HG02759 (cell line): ENCODE data around the gene RAD51B.
A peak's percentile ranks its signal among the peaks of the same experiment; 100 is the strongest.

Source experiments
- ATAC-seq: cut with Tn5 transposase; IDR thresholded peaks from one replicate; pipeline ENCODE4 v1.9.1; 2021; ENCODE audit warnings: mild to moderate bottlenecking, moderate library complexity; ENCODE audit not compliant: unreplicated experiment

The RAD51B gene

DNA sequence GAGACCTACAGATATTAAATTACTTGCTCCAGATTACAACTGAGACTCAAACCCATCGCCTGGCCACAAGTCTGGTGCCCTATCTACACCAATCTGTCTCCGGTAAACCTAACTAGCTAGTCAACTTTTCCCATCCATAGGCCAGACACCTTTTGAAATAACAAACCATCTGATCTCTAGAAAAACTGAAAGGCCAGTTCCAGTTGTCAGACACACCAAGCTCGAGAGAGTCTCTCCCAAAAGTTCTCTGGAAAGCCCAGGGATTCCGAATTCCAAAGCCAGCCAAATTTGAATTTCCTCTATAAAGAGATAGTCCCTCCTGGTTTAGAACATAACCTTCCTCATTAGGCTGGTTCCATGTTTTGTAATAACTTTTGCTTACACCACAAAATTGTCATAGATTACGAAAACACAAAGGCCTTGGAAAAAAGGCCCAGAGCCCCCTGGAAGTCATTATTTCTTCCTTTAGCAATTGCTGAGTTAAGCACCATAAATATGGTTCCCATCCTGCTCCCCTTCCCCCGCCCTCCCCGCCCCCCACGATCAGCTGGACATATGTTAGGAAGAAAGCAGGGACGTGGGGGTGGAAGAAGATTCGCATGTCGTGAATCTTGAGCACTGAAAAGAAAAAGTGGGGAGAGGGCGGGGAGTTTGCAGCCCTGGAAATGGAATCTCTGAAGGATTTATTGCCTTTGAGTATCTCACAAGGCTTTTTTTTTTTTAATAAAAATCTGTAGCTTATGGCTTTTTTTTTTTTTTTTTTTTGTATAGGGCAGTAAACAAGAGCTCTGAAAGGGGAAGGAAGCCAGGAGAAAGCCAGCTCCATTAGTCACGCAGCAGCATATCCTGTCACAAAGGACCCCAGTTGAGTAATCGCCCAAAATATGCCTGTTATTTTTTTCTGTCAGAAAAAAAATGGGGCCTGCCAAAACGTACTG lies 862.9 kb downstream of the RAD51B start:
- ATAC-seq = no peak

DNA sequence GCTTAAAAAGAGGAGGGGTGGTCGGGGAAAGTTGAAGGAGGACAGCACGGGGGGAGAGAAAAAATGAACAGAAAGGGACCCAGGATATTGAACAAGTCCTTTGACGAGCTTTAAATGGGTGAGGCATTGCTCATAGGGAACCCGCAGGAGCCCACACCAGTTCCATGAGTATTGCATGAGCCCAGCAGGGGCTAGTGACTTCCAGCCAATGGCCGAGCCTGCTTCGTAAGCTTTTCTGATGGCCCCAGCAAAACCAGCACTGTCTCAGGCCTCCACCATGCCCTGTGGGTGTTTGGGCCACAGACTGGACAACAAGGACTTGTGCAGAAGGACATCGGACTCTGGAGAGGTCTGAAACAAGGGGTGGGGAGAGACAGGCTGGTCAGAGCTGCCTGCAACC lies 863.7 kb downstream of the RAD51B start:
- no peak for ATAC-seq

GRCh38 chr14:68684466-68685418 lies 865.2 kb downstream of the RAD51B start:
- no peak for ATAC-seq

- peak; percentile 84 for ATAC-seq
Observed at GRCh38 chr14:68685419-68686204, 866.0 kb downstream of the RAD51B start.

DNA sequence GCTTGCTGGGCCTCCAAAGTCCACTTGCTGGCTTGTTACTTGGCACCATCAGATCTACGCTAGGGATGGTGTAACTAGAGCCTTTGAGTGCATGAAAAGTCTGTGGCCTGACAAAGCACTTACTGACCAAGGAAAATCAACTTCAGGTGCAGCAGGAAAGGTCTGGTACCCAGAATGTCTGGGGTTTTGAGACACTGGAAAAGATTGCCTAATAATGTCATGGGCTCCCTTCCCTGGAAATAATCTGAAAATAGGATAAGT lies 866.6 kb downstream of the RAD51B start:
- ATAC-seq = no peak

- ATAC-seq = no peak
Observed at GRCh38 chr14:68686724-68687123, 867.1 kb downstream of the RAD51B start.

- no peak for ATAC-seq
Observed at GRCh38 chr14:68687746-68688145, 868.2 kb downstream of the RAD51B start.

DNA sequence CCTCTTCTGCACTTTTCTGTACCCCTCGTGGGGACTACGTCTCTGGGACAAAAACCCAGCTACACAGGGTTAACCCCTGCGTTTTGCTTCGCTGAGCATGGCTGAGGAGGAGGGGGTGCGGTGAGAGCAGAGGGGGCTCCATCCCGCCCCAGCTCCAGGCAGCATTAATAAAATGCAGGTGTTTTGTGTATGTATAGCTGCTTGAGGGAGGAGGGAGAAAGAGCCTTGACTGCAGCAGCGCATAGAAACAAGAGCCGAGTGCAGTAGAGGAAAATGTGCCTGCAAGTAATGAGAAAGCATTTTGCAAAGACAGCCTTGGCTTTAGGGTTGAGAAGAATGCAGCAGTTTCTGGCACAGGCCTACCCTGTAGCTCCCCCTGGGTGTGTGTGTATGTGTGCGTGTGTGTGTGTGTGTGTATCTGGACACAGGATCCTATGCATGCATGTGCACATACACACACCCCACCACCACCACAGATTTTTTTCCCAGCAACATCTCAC lies 869.3 kb downstream of the RAD51B start:
- ATAC-seq = no peak

- ATAC-seq = no peak
Observed at GRCh38 chr14:68689511-68689910, 869.9 kb downstream of the RAD51B start.

- ATAC-seq = no peak
Observed at GRCh38 chr14:68690089-68690958, 870.7 kb downstream of the RAD51B start.

- no peak for ATAC-seq
Observed at GRCh38 chr14:68691031-68691791, 871.6 kb downstream of the RAD51B start.

- no peak for ATAC-seq
Observed at GRCh38 chr14:68691792-68692118, 872.2 kb downstream of the RAD51B start.

GRCh38 chr14:68692216-68692615 lies 872.6 kb downstream of the RAD51B start:
- ATAC-seq = no peak

GRCh38 chr14:68692916-68693771 lies 873.6 kb downstream of the RAD51B start:
- ATAC-seq = no peak

DNA sequence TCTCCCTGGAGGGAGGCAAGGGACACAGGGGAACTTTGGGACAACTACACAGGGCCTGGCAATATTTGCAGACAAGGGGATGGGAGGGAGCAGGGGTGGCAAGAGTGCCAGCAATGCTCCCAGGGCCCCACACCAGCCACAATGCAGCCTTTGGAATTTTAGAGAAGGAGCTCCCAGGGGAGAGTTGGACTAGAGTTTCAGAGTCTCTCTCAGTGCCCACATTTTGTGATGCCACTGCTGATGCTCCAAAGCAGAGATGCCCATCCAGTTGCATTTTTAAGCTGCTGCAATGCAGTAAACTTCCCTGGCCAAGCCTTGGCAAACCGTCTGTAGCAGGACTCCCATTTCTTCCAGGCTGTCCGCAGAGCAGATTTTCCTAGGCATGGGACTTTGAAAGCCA lies 874.3 kb downstream of the RAD51B start:
- no peak for ATAC-seq

DNA sequence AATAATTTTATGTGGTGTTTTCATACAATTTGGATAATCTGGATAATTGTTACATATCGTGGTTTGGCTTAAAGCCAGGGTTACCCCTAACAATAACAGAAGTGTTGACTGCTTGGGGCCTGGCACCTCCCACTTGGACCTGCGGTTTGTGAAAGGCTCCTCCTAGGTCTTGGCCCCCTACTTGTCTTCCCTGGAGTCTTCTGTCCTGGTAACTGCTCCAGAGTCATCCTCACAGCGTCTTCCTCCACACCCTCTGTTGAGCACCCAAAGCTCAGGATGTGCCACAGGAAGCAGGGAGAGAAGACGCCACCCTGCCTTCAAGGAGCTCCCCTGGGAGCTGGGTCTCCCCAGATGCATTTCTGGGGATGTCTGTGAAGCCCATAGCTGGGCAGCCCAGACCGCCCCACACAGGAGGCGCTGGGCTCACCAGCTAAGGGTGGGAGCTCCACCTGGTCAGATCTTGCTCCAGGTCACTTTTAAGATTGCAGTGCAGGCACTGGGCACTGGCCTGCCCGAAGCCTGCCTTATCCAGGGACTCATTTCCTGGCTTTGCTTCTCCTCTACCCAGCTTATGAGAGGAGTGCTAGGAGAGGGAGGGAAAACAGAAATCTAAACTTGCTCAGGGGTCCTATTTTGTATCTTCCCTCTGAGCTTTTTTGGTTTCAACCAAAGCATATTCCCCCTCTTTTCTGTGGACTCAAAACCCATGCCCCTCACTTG lies 875.1 kb downstream of the RAD51B start:
- no peak for ATAC-seq

GRCh38 chr14:68695326-68695768 lies 875.8 kb downstream of the RAD51B start:
- ATAC-seq = peak; percentile 90

GRCh38 chr14:68695856-68696255 lies 876.3 kb downstream of the RAD51B start:
- no peak for ATAC-seq
